GM21360 (cell line): Measurements from ENCODE around the gene STK38L.

Source experiments
- ATAC-seq: cut with Tn5 transposase; IDR thresholded peaks from one replicate; pipeline ENCODE4 v1.9.1; 2021; ENCODE audit warnings: mild to moderate bottlenecking, moderate library complexity; ENCODE audit not compliant: unreplicated experiment

Gene STK38L

DNA sequence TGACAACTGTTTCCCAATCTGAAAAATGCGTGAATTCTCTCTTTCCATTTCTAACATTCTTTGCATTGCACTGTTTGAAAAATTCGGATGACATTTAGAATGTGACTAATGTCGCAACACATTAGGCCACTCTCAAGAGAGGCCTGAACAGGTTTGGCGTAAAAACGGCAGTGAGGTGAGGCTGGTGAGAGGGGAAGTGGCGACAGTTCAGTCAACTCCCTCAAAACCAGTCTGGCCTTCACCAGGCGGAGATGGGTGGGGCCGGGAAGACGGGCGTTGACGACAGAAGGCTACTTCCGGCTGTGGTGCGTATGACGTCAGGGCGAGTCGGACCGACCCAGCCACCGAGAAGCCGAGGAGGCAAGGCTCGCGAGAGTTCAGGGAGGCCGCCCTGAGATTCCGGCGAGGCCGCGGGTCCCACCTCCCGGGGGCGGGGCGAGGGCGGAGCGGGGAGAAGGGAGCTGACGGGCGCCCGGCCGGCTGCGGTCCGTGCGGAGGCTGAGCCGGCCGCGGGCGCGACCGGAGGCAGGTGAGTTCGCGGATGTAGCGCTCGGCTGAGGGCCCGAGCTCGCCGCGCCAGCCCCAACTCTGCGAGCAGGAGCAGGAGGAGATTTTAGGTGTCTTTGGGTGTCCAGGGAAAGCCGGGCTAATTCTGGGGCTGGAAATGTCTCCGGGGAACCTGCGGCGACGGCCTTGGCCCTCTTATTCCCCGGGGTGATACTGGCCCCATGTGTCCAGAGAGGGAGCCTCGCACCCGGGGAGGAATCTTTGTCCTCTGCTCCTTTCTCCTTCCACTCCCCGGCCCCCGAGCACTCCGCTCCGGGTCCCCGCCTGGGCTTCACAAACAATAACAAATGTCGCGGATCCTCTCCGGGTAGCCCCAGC lies at the start of gene STK38L:
Gene STK38L, plus strand, starts transcription at position 483 of the 885 bp plus-strand sequence. CDS start 53,435 bp downstream, outside the sequence.
- ATAC-seq, result peak; percentile 92

DNA sequence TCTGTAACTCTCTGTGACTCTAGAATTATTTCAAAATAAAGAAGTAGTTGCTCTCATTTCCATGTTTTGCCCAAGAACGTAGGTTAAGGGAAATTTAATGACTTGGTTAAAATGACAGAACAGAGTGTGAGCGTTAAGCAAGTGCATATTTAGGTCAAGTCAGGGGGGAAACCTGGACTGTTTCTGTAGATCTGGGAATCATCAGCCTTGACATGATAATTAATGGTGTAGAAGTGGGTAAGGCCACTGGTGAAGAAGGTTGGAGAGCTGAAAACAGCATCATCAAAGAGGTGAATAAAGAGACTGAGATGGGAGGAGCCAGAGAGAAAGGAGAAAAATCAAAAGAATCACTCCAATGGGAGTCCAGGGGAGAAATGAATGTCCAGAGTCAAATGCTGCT lies 49.4 kb upstream of the STK38L start:
- ATAC-seq, result no peak

DNA sequence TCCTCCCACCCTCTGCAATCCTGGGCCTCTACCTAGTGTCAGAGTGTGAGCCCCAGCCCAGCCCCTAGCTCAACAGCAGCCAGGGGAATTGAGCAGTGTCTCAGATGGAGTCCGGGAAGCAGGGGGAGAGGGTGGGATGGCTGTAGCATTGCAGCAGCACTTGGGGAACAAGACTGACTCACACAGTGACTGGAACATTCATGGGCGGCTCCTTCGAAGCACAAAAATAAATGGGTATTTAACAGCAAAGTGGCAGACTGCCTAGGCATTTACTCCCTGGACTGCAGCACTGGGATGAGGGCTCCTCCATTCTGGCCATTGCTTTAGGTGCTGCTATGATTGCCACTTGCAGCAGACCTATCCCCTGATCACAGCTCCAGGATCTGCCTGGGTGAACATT lies 46.0 kb upstream of the STK38L start:
- ATAC-seq, result no peak

DNA sequence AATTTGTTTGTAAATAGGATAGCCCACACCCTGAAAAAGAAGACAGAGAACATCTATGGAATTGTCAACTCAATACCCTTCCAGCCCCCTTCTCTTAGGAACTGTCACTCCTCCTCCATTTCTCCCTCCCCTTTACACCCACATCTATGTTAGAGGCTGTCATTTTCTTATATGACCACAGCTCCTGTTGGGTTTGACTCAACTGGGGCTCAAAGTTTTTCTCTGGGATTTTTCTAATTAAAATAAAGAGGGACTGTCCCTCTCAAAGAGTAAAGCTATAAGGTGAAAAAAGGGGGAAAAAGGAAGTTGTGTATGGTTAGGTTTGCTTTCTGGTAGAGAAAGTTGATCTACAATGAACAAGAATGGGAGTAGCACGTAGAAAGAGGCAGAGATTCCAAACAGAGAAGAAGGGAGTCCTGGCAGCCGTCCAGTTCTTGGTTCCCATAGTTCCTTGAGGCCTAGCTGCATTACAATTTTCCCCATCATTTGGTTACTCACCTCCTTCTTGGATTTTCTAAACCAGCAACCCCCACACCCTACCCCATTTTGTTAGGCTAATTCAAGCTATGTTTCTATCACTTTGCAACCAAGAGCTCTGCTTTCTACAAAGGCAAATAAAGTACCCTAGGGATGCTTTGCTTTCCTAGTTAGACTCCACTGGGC lies 44.3 kb upstream of the STK38L start:
- ATAC-seq, result no peak

DNA sequence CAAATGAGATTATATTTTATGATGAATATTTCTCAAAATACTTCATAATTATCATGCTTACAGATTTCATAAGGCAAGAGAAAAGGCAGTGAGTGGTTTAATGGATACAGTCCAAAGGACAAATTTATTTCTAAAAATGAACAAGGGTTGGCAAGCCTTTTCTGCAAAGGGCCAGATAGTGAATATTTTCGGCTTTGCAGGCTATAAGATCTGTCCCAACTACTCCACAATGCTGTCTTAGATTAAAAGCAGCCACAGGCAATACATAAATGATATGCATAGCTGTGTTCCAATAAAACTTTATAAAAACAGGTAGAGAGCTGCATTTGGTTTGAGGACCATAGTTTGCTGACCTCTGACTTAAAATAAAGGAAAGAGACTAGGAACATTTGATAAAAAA lies 42.9 kb upstream of the STK38L start:
- no peak for ATAC-seq

DNA sequence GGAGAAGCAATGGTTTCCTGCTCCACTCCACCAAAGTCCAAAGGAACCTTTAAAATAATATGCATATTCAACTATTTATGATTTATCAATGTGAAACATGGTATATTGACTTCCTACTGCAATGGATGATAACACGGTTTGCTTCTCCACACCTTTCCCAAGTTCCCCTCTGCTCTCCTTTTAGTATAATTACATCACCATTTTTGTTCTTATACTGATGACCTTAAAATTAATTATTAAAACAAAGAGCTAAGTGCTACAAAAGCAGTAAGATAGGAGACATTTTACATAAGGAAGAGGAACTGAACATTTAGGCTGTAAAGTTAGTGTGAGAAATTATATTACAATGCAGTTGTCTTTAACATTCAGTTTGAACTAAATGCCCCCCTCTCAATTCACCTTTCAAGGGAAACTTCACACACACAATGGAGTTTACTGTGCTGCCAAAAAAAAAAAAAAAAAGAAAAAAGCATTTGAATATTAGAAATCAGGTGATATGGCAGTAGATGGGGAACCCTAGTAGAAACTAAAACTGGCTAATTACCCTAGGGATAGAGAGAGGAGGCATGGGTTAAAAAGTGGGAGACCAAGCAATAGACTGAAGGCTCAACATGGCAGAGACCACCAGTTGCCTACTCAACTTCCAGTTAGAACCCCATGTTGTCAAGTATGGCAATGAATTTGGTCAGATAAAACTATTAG lies 37.1 kb upstream of the STK38L start:
- ATAC-seq, result peak; percentile 19

DNA sequence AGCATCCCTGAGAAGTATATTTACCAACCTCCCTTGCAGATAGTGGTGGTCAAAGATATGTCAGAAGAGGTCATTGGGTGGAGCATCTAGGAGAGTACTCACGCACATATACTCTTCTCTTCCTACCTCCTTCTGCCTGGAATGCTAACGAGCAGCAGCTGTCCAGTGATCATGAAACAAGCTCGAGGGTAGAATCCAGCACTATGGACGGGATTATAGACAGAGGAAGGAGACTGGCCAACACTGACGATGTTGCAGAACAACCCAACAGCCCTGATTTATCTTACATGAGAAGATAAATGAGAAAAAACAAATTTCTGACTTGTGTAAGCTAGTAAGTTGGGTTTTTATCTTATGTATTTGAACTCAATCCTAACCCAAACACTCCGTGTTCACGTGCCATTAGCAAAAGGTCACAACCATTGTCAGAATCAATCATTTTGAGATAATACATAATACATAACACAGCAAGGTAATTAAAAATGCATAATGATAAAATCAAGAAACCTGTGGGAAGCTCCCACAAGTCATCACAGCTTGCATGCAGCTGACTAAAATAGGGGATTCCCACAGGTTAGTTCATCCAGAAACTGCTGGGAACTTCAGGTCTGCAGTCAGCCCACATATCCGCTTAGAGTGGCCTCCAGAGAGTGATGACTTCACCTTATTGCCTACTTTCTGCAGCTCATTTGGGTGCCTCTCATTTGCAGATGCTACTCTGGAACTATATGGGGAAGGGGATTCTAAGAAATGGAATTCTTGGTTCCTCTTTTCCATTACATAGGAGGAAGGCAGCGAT lies 36.3 kb upstream of the STK38L start:
- ATAC-seq, result peak; percentile 79

DNA sequence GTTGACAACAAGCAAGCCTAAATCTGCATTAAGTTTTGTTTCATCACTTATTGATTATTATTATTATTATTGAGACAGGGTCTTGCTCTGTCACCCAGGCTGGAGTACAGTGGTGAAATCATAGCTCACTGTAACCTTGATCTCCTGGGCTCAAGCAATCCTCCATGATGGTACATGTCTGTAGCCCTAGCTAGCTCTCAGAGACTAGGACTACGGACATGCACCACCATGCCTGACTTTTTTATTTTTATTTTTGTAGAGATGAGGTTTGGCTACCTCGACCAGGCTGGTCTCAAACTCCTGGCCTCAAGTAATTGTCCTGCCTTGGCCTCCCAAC lies 35.7 kb upstream of the STK38L start:
- peak; percentile 39 for ATAC-seq

DNA sequence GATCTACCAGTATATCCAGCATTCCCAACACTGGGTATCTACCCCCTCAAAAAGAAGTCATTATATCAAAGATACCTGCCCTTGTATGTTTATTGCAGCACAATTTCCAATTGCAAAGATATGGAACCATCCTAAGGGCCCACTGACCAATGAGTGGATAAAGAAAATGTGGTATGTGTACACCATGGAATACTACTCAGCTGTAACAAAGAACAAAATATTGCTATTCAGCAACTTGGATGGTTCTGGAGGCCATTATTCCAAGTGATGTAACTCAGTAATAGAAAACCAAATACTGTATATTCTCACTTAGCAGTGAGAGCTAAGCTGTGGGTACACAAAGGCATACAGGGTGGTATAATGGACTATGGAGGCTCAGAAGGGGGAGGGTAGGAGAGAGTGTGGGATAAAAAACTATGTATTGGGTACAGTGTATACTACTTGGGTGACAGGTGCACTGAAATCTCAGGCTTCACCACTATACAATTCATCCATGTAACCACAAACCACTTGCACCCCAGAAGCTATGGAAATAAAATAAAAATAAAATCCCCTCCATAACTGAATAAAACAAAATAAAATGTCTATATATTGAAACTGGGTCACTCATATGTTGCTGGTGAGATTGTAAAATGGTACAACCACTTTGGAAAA lies 34.7 kb upstream of the STK38L start:
- no peak for ATAC-seq

DNA sequence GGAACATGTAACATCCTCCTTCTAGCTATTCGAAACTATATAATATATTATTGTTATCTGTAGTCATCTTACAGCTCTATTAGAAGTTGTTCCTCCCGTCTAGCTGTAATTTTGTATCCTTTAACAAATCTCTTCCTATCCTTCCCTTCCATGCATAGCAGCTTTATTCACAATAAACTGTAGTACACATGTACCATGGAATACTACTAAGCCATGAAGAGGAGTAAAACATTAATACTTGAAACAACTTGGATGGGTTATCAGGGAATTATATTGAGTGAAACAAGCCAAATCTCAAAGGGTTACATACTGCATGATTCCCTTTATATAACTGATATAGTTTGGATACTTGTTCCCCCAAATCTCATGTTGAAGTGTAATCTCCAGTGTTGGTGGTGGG lies 33.9 kb upstream of the STK38L start:
- no peak for ATAC-seq

DNA sequence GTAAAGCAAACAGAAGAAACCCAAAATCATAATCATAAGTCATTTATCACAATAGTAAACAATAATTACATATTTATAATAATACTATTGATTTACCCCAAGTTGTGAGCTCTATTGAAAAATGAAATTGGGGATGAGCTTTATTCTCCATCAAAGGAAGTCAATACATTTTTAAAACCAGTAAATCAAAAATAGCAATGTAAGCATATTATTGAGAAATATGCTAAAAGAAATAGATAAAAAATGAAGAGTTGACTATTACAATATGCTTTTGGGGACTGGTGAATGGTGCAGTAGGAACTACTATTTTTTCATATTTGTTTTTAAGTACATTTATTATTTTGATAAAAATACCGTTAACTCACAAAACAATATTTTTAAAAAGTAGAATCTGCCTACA lies 31.2 kb upstream of the STK38L start:
- ATAC-seq, result no peak

DNA sequence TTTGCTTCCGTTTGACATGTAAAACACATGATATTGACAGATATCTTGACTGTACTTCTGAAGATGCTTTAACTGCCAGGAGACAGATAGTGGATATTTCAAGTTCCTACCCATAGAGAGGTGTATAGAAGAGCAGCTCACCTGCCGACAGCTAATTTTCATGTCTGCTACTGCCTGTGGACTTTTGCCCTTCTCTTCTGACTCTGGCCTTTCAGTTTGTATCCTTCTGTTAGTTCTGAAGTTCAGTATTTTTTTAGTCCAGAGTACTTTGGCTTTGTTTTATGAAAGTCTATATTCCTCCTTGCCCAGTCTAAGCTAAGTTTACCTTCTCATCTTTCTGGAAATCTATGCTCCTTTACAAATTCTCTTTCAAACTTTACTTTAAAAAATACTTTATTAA lies 30.8 kb upstream of the STK38L start:
- no peak for ATAC-seq

DNA sequence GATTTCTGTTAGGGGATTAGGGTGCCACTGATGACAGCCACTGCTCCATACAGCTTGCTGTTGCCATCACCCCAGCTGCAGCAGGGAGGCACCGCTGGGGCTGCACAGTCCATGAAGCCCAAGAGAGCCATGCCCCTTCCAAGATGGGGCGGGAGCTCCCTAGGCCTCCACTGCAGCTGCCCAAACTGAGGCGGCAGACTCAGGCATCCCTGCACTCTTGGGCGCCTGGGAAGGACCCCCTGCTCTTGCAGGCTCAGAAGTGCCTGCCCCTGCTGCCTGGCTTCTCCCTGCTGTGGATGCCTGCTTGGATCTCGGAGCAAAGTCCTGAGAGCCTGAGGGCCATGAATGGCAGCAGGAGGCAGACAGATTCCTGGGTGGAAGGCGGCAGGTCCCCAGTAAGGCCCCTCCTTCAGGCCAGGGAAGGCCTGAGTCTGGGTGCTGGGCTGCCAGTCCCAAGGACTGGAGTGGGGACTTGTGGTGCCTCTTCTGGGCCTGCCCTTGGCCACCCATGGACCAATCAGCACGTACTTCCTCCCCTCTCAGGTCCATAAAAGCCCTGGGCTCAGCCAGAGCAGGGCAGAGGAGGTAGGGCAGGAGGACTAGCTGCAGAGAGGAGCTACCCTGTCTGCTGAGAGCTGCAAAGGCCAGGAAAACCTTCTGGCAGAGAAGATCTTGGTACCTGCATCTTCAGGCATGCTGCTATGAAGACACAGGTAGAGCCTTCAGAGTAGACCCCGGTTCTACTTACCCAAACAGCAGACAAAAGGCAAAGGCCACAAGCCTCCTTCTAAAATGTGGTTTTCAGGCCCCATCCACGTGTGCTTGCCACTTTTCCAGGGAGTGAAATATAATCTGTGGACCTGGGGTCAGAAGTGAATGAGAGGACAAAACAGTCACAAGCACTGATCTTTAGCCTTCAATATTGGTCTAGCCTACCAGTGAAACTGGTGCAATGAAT lies 30.0 kb upstream of the STK38L start:
- ATAC-seq, result no peak

DNA sequence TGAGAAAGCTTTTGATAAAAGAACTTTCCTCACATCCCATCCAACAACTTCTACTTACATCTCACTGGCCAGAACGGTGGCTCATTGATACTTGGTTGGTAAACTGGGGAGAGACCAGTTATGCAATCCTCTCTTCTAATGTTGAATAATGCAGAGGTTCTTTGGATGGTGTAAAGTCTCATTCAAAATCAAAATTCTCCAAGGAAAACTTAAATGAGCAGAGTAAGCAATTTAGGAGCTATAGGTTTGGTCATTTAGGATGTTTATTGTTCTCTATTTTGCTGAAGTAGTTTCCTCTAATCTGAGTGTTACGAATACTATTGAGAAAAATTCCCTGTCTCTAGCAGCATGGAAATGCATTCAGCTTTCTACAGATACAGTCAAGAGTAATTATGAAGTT lies 26.5 kb upstream of the STK38L start:
- no peak for ATAC-seq

DNA sequence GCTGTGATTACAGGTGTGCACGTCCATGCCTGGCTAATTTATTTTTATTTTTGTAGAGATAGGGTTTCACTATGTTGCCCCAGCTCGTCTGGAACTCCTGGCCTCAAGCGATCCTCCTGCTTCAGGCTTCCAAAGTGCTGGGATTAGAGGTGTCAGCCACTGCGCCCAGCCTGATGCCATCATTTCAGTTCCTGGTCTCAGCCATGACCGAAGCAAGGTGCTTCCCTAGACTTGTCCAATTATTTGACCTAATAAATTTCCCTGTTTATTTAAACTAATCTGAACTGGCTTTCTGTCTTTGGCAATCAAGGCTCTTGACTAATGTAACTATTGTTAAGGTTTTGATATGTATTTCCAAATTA lies 24.4 kb upstream of the STK38L start:
- ATAC-seq, result no peak

DNA sequence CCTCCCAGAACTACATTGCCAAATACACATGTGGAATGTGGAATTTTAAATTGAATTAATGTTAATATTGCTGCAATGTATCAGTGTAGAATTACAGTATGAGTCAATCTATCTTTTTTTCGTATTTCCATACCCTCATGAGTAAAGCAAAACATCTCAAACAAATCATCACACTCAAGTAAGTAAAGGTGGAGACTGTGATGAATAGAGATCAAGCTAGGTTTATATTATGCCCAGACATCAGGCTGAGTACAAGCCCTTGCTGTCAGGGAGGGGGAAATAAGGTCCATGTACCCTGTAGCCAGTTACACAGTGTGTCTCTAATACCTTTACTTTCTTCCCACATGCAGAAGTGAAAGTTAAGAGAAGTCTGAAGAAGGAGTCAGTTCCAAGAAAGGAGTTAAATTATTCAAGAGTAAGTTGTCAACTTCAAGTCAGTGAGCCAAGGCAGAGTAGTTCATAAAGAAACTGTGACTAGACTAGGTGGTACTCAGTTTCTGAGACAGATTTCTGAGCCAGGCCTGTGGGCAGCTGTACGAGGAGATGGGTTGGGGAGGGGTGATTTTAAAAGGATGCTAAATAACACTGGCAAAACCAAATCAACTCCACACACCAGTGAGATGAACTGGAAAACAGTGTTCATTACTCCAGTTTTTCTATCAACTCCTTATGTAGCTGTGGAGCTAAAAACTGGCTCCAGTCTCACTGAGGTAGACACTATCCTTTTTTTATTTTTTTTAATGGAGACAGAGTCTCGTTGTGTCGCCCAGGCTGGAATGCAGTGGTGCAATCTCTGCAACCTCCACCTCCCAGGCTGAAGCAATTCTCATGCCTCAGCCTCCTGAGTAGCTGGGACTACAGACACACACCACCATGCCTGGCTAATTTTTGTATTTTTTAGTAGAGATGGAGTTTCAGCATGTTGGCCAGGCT lies 23.8 kb upstream of the STK38L start:
- ATAC-seq, result peak; percentile 71

DNA sequence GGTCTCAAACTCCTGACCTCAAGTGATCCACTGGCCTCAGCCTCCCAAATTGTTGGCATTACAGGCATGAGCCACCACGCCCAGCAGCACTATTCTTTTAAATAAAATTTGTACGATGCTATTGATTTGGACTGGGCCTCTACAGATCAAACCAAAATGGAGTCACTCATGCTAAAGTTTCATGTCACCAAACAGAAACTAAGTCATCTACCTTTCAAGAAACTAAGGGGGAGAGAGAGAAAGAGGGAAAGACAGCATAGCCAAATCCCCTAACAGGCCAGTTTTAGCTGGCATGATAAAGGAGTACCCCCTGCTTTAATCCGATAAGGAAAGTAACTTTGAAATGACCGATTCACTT lies 23.1 kb upstream of the STK38L start:
- no peak for ATAC-seq

DNA sequence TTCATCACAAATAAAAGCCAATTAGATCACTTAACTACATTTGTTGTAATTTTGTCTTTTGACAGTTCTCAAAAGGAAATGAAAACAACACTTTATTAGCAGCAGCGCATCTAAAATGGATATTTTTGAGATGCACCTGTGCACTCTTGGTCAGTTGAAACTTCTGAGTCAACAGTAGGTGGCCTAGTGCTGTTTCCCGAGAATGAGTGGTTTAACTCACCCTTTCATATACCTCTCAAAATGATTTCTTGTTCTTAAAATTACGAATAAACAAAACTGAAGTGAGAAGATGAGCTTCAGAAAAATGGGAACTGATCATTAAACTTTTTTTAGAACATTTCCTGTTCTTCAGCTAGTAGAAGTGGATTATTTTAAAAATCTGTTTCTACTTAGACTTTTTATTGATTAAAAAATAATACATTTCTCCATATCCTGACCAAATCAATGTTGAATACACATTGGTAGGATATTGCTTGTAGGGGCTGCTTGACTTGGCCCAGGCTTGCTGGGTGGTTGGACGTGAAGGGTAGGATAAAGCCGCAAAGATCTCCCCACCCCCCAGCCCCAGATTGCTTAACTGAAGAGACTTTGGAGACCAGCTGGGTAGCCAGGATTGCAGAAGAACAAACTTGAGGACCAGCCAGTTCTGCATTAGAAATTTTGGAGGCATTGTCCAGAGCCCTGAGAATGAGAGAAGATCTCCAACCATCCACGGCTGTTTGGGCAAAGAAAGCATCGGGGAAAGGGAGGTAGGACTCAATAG lies 22.3 kb upstream of the STK38L start:
- peak; percentile 63 for ATAC-seq
